Hypothalamus (tissue), 51 donors: ENCODE measurements around the gene CACNA1D.

Source experiments
- DNase-seq, 51 donors: peaks; one replicate each; lab custom pipeline; 2025; lab: John Stamatoyannopoulos, UW

CACNA1D gene

GRCh38 chr3:53815067-53815466 is 320.7 kb downstream of the CACNA1D start:
- no peak for DNase-seq

- no peak for DNase-seq
These were observed 321.2 kb downstream of the CACNA1D start for GRCh38 chr3:53815651-53816050.

- peak in 17 of 51 donors; percentile 15 to 73 (median 40) for DNase-seq
These were observed 322.0 kb downstream of the CACNA1D start for GRCh38 chr3:53816425-53816824.

GRCh38 chr3:53817211-53817610 is 322.8 kb downstream of the CACNA1D start:
- DNase-seq = peak in 1 of 51 donors; percentile 31

GRCh38 chr3:53817809-53818208 is 323.4 kb downstream of the CACNA1D start:
- no peak for DNase-seq

- DNase-seq = no peak
These were observed 324.1 kb downstream of the CACNA1D start for GRCh38 chr3:53818221-53819162.

- no peak for DNase-seq
These were observed 324.9 kb downstream of the CACNA1D start for GRCh38 chr3:53819163-53819868.

- DNase-seq = no peak
These were observed 325.7 kb downstream of the CACNA1D start for GRCh38 chr3:53820084-53820483.

- DNase-seq = peak in 1 of 51 donors; percentile 43
These were observed 326.6 kb downstream of the CACNA1D start for GRCh38 chr3:53820756-53821580.

- peak in 1 of 51 donors; percentile 43 for DNase-seq
These were observed 327.3 kb downstream of the CACNA1D start for GRCh38 chr3:53821631-53822121.

- DNase-seq = no peak
These were observed 327.9 kb downstream of the CACNA1D start for GRCh38 chr3:53822331-53822741.

GRCh38 chr3:53823026-53823955 is 328.9 kb downstream of the CACNA1D start:
- DNase-seq = no peak

GRCh38 chr3:53823956-53824657 is 329.7 kb downstream of the CACNA1D start:
- DNase-seq = no peak

- DNase-seq = no peak
These were observed 330.4 kb downstream of the CACNA1D start for GRCh38 chr3:53824795-53825194.

GRCh38 chr3:53826048-53826447 is 331.6 kb downstream of the CACNA1D start:
- no peak for DNase-seq

- DNase-seq = no peak
These were observed 334.2 kb downstream of the CACNA1D start for GRCh38 chr3:53828581-53828980.

GRCh38 chr3:53829605-53830004 is 335.2 kb downstream of the CACNA1D start:
- DNase-seq = no peak

GRCh38 chr3:53830944-53831343 is 336.5 kb downstream of the CACNA1D start:
- no peak for DNase-seq
